Esophagus squamous epithelium (tissue), 5 donors: ENCODE measurements around the gene HIGD2A. TPM values are rescaled to one million over a fixed set of nuclear protein-coding genes. Genes with fewer than 3 reads are reported as not detected.

Experiments used
- DNase-seq: peaks from one replicate; lab custom pipeline; 2025; lab: John Stamatoyannopoulos, UW
- H3K27ac ChIP-seq, 4 donors: fragments of 200-600 bp; sonication (generic); one replicate each; pipeline ENCODE4 v1.5.1; 2016 to 2019; ENCODE audit warnings: mild to moderate bottlenecking in 1 of 4
- H3K27me3 ChIP-seq, 4 donors: fragments of 200-600 bp; sonication (generic); 1 replicate in 3 of 4; 2 replicates in 1 of 4; pipeline versions ENCODE4 v1.5.1 to v1.6.0; 2017 to 2021; ENCODE audit warnings: antibody characterized with exemption in 1 of 4
- H3K36me3 ChIP-seq, 3 donors: fragments of 200-600 bp; sonication (generic); one replicate each; pipeline ENCODE4 v1.5.1; 2016 to 2019
- H3K4me1 ChIP-seq, 3 donors: fragments of 200-600 bp; sonication (generic); one replicate each; pipeline ENCODE4 v1.5.1; 2017 to 2019
- H3K4me3 ChIP-seq, 4 donors: fragments of 200-600 bp; sonication (generic); 1 replicate in 3 of 4; 2 replicates in 1 of 4; pipeline ENCODE4 v1.5.1; 2016 to 2019; ENCODE audit warnings: mild to moderate bottlenecking in 2 of 4, moderate library complexity in 1 of 4
- H3K9me3 ChIP-seq, 3 donors: fragments of 200-600 bp; sonication (generic); one replicate each; pipeline ENCODE4 v1.5.1; 2016 to 2019
- CTCF ChIP-seq, 6 experiments: fragments of 450-650 bp in 4 of 6; fragments of 200-600 bp in 2 of 6; sonication (generic) in 2 of 6; IDR thresholded peaks; one replicate each; pipeline ENCODE4 v1.5.1; 2016 to 2019; ENCODE audit warnings: antibody characterized with exemption in 6 of 6, mild to moderate bottlenecking in 4 of 6, moderate library complexity in 4 of 6
- POLR2A ChIP-seq, 4 donors: fragments of 450-650 bp; IDR thresholded peaks; one replicate each; pipeline ENCODE4 v1.6.1; 2017; ENCODE audit warnings: antibody characterized with exemption in 4 of 4, mild to moderate bottlenecking in 4 of 4, moderate library complexity in 3 of 4
- WGBS, 2 donors: methylation state at CpG; one replicate each; pipeline ENCODE4 v1.1.5; 2018; 5-methylcytosine and 5-hydroxymethylcytosine counted together
- intact Hi-C: fragments of 100-400 bp; cut with DNase I; formaldehyde crosslinking; loops from one replicate; pipeline ENCODE4 v1.15.0; 2022
- total RNA-seq, 4 donors: library from RNA; depleted of rRNA; stranded (reverse); fragments of >200 nt; gene quantifications; one replicate each; pipeline ENCODE4 v1.1.0, GENCODE V29; 2016
- donor health status: DM: yes; HTN: yes; CAD: no.

The HIGD2A gene
- total RNA-seq, 4 donors from 2014 or later: 77.2 to 122 (median 90.3) TPM

DNA sequence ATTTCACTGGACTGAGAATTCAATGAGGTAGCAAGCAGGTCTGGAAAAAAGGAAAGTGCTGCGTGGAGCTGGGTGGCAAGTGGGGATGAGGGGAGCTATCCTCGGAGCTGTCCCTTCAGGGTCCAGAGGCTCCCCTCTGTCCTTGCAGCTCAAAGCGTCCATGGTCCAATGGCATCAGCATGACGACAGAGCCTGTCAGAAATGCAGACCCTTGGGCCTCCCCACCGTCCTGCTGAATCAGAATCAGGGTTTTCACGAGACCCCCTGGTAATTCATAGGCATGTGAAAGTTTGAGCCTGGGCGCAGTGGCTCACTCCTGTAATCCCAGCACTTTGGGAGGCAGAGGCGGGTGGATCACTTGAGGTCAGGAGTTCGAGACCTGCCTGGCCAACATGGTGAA lies 5.5 kb downstream of the HIGD2A start:
- H3K27me3 ChIP-seq: no peaks in the 10 kb centered on the region
- DNase-seq: no peak
- peaks cover 18 to 89% (median 32%) of the 10 kb centered on the region in 3 donors for H3K36me3 ChIP-seq
- intact Hi-C loops: no loop called here
- H3K27ac ChIP-seq: no peak overlapping the region
- TF ChIP-seq CTCF (IDR thresholded peaks at IDR 0.05) (no peak), POLR2A (IDR thresholded peaks at IDR 0.05) (no peak)
- 85 to 92% methylated on average over 6 to 8 of the region's 9 CpGs for WGBS, 2 donors
- no peaks in the 10 kb centered on the region for H3K9me3 ChIP-seq
- H3K4me3 ChIP-seq: no peak overlapping the region
- H3K4me1 ChIP-seq: peaks cover 0 to 33% (median 7%) of the 10 kb centered on the region in 3 donors

DNA sequence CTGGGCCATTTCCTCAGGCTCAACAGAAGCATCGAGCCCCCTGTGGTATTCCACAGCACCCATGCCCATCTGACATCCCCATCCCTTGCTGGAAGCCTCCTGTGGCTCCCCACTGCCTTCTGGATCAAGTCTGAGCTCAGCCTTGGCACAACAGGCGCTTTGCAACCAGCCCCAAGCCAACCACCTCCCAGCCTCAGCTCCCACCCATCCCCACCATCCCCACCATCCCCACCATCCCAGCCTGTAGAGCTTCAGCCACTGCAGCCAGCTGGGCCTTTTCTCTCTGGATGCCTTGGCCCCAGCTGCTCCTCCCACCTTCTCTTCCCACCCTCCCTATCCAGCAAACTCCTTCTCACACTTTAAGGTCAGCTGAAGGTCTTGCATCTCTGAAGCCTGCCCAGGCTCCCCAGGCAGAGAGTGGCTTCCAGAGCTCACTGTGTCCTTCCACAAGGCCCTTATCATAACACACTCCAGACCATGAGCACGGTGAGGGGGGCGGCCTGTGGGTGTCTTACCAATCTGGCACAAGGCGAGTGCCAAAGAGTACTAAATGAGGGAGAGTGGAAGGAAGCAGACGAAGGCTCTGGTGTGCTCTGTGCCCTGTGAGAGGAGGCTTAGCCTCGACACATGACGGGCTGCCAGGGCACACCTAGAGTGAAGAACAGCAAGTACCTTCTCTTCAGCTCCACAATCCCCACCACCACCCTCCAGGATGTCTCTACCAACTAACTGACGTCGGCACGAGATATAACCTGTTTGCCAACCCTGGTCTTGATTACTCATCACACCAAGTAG lies 6.5 kb downstream of the HIGD2A start:
- DNase-seq: no peak
- H3K4me3 ChIP-seq: no peak overlapping the region
- H3K36me3 ChIP-seq: peaks cover 18 to 98% (median 32%) of the 10 kb centered on the region in 3 donors
- no peaks in the 10 kb centered on the region for H3K27me3 ChIP-seq
- H3K27ac ChIP-seq: peak overlapping the region in 3 of 4 donors; percentile 16 to 48 (median 42)
- H3K4me1 ChIP-seq: peaks cover 0 to 31% (median under 1%) of the 10 kb centered on the region in 3 donors
- intact Hi-C loops: no loop called here
- 72 to 90% methylated on average over 7 to 11 of the region's 11 CpGs for WGBS, 2 donors
- H3K9me3 ChIP-seq: no peaks in the 10 kb centered on the region
- TF ChIP-seq CTCF (IDR thresholded peaks at IDR 0.05) (no peak), POLR2A (IDR thresholded peaks at IDR 0.05) (no peak)

GRCh38 chr5:176396330-176396729 lies 7.8 kb downstream of the HIGD2A start:
- Histone ChIP-seq H3K9me3 (no peaks in the 10 kb centered on the region), H3K27me3 (no peaks in the 10 kb centered on the region), H3K27ac (peak overlapping the region in 3 of 4 donors; percentile 16 to 48 (median 42)), H3K4me1 (peaks cover 5 to 33% (median 10%) of the 10 kb centered on the region in 3 donors), H3K4me3 (no peak overlapping the region), H3K36me3 (peaks cover 18 to 90% (median 32%) of the 10 kb centered on the region in 3 donors)
- intact Hi-C loops: no loop called here
- DNase-seq: no peak
- 76 to 80% methylated on average over 4 to 6 of the region's 6 CpGs for whole genome bisulfite sequencing, 2 donors
- TF ChIP-seq CTCF (IDR thresholded peaks at IDR 0.05) (no peak), POLR2A (IDR thresholded peaks at IDR 0.05) (no peak)

DNA sequence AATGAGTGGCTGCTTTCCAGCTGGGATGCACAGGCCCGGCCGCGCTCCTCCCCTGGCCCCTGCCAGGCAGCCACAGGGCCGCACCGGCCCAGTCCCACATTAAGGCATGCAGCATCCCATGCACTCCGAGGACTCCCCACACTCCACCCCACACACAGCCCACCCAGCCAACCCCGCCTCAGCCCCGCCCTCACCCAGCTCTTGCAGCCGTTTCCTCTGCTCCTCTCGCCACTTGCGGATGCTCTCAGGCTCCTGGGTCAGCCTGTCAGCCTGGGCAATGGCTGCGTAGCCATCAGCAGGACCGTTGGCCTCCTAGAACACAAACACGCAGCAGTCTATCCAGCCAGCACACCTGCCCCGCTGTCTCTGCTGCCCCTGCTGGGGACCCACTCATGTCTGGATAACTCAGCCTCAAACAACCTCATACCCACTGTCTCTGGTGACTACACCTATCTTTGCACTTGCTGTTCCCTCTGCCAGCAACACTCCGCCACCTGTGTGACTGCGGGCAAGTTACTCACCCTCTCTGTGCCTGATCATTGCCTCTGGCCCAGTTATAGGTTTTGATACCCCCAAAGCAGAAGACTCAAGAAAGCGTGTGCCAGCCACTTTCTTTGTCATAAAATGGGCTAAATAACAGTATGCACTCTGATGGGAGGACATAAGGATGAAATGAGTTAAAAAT lies 9.3 kb downstream of the HIGD2A start:
- 80 to 93% methylated on average over 13 to 15 of the region's 18 CpGs for WGBS, 2 donors
- Histone ChIP-seq H3K27ac (no peak overlapping the region), H3K4me3 (no peak overlapping the region), H3K27me3 (no peaks in the 10 kb centered on the region), H3K36me3 (peaks cover 12 to 87% (median 21%) of the 10 kb centered on the region in 3 donors), H3K4me1 (peaks cover 15 to 46% (median 20%) of the 10 kb centered on the region in 3 donors), H3K9me3 (no peaks in the 10 kb centered on the region)
- TF ChIP-seq POLR2A (IDR thresholded peaks at IDR 0.05) (no peak), CTCF (IDR thresholded peaks at IDR 0.05) (no peak)
- intact Hi-C loops: no loop called here
- DNase-seq: no peak
